ENCODE data around the gene ABCC12.

DNA sequence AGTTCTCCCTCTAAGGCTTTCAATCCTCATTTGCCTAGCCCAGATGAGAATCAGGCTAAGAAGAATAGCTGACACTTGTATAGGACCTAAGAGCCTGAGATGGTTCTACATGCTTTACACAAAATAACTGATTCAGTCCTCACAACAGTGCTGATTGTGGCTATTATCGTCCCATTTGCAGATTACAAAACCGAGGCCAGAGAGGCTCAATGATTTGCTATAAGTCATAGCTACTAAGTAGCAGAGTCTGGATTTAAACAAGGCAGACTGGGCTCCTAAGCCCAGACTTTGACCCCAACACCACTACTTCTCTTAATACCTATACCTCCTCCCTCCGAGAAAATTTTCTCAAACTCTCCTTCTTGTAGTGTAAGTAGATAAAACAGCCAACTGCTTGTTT lies 23.1 kb downstream of the ABCC12 start:
- TF ChIP-seq, protein P1, sequence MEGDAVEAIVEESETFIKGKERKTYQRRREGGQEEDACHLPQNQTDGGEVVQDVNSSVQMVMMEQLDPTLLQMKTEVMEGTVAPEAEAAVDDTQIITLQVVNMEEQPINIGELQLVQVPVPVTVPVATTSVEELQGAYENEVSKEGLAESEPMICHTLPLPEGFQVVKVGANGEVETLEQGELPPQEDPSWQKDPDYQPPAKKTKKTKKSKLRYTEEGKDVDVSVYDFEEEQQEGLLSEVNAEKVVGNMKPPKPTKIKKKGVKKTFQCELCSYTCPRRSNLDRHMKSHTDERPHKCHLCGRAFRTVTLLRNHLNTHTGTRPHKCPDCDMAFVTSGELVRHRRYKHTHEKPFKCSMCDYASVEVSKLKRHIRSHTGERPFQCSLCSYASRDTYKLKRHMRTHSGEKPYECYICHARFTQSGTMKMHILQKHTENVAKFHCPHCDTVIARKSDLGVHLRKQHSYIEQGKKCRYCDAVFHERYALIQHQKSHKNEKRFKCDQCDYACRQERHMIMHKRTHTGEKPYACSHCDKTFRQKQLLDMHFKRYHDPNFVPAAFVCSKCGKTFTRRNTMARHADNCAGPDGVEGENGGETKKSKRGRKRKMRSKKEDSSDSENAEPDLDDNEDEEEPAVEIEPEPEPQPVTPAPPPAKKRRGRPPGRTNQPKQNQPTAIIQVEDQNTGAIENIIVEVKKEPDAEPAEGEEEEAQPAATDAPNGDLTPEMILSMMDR (IDR thresholded peaks at IDR 0.05) = no peak
- TF ChIP-seq EZH2 (IDR thresholded peaks at IDR 0.05; ENCODE audit: borderline replicate concordance, insufficient read depth, low read depth, low read length, poor library complexity, severe bottlenecking) = no peak
